GM10248 (cell line): Measurements from ENCODE around the gene PDCD7.
"Not testable (repeated sequence)": the region's sequence is repeated elsewhere in the genome, so short reads cannot be mapped to it uniquely, and the experiment has no call there.

Experiments used
- CTCF ChIA-PET: fragments of 300-600 bp; sonication (Branson Sonifier 250); formaldehyde crosslinking; extraction: SDS; loops from one replicate; lab custom pipeline; 2021; ENCODE audit warnings: antibody characterized with exemption; lab: Yijun Ruan, JAX
- POLR2A ChIA-PET: fragments of 350-650 bp; sonication (Branson Sonifier 250); formaldehyde crosslinking; extraction: SDS; loops from one replicate; lab custom pipeline; 2020; ENCODE audit warnings: antibody characterized with exemption; lab: Yijun Ruan, JAX
- DNase-seq: peaks from one replicate; pipeline ENCODE4 v3.0.0; 2012; ENCODE audit errors: extremely low spot score
- TF ChIP-seq, protein P1 (sequence below): IDR thresholded peaks from 2 replicates; pipeline ENCODE4 v1.5.1; 2012; ENCODE audit warnings: mild to moderate bottlenecking, low read depth; ENCODE audit errors: extremely low read depth, missing control alignments, control extremely low read depth

PDCD7 gene

DNA sequence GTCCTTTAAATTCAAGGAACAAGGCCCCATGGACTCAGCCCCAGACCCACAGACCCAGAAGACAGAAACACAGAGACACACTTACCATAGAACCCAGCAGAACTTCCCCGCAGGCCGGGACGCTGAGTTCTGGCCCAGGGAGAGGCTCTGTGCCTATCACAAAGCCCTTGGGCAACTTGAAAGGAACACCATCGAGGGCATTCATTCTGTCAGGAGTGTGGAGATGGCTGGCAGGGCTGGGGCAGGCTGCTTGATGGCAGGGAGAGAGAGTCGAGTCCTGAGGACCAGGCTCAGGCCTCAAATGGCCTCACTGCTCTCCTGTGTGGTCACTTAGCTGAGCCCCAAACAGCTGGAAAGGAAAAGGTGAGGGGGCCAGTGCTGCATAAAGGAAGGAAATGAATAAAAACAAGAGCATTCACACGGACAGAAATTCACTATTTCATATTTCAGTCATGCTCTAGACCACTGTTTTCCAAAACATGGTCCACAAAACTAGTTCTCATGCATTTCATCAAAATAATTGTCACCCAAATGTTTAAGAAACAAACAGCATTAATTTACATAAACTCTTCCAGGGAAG is 27.5 kb downstream of the PDCD7 start:
- ChIA-PET CTCF (interaction anchor here (1.0 to 1.4 kb wide), 3 partner anchors 8 to 72 kb away, joined by 3 to 4 read pairs (median 3); no protein-coding TSS in a partner anchor), POLR2A (no interaction called here)
- TF ChIP-seq, protein P1, sequence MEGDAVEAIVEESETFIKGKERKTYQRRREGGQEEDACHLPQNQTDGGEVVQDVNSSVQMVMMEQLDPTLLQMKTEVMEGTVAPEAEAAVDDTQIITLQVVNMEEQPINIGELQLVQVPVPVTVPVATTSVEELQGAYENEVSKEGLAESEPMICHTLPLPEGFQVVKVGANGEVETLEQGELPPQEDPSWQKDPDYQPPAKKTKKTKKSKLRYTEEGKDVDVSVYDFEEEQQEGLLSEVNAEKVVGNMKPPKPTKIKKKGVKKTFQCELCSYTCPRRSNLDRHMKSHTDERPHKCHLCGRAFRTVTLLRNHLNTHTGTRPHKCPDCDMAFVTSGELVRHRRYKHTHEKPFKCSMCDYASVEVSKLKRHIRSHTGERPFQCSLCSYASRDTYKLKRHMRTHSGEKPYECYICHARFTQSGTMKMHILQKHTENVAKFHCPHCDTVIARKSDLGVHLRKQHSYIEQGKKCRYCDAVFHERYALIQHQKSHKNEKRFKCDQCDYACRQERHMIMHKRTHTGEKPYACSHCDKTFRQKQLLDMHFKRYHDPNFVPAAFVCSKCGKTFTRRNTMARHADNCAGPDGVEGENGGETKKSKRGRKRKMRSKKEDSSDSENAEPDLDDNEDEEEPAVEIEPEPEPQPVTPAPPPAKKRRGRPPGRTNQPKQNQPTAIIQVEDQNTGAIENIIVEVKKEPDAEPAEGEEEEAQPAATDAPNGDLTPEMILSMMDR, result no peak
- DNase-seq, result no peak

- no peak for DNase-seq
- CTCF ChIA-PET, result no interaction called here
- POLR2A ChIA-PET, result no interaction called here
- TF ChIP-seq, protein P1, result no peak
Measured at GRCh38 chr15:65105038-65105437, 28.6 kb downstream of the PDCD7 start.

- TF ChIP-seq, protein P1, result no peak
- ChIA-PET CTCF (interaction anchor here (0.7 to 3.5 kb wide), 7 partner anchors 11 to 69 kb away, joined by 3 to 35 read pairs (median 3); no protein-coding TSS in a partner anchor), POLR2A (no interaction called here)
- DNase-seq, result no peak
Measured at GRCh38 chr15:65102912-65103311, 30.7 kb downstream of the PDCD7 start.

GRCh38 chr15:65101891-65102708 is 31.5 kb downstream of the PDCD7 start:
- POLR2A ChIA-PET, result no interaction called here

DNA sequence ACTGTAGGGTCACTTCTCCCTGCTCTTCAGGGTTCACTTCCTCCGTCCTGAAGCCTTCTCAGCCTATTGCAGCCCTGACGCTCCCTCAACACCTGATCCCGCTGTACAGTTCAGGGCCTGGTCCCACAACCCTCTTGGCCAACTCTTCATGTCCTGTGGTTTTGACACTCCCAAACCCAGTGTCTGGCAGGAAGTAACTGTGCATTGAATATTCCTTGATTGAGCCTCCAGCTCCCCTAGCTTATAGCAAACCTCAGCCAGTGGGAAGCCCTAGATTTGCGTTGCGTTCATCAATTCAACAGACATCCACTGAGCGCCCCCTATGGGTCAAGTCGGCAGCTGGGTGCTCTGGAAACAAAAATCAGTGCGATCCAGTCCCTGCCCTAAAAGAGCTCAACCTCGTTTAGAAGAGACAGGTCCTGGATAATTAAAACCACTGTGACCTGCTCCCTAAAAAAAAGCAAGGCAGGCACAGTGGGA is 32.2 kb downstream of the PDCD7 start:
- TF ChIP-seq, protein P1, result peak; percentile 46
- ChIA-PET CTCF (interaction anchor here (0.8 to 3.5 kb wide), 16 partner anchors 9 to 452 kb away, joined by 3 to 35 read pairs (median 6); partner anchors contain the start of gene UBAP1L), POLR2A (no interaction called here)
- DNase-seq, result peak; percentile 69

More at GRCh38 chr15:65101891-65102708, 31.5 kb downstream of the PDCD7 start:
- CTCF ChIA-PET, result interaction anchor here (0.8 to 3.5 kb wide), 18 partner anchors 9 to 451 kb away, joined by 3 to 35 read pairs (median 4); partner anchors contain the start of gene UBAP1L
- TF ChIP-seq, protein P1, result no peak
- no peak for DNase-seq

DNA sequence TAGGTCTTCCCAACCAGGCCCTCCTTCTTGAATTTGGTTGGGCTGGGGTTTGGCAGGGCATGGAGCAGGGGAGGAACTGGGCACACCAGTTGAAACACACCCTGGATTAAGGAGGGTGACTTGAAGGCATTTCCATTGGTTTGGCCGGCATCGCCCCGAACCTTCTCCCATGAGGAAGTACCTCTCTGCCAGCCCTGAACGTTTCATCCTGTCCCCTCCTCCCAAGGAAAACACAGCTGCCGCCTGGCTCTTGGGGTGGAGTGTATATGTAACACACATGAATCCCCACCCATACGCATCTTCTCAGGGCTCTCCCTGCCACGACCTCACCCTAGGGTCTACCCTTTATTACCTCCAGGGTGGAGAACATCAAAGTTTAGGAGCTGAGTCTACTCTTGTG is 33.2 kb downstream of the PDCD7 start:
- POLR2A ChIA-PET, result no interaction called here
- no peak for DNase-seq
- TF ChIP-seq, protein P1, result no peak
- CTCF ChIA-PET, result interaction anchor here (1.5 to 3.5 kb wide), 6 partner anchors 10 to 46 kb away, joined by 4 to 35 read pairs (median 10); partner anchors contain the start of gene UBAP1L

GRCh38 chr15:65099801-65100200 is 33.8 kb downstream of the PDCD7 start:
- CTCF ChIA-PET, result interaction anchor here (1.3 to 2.3 kb wide), 4 partner anchors 9 to 38 kb away, joined by 3 to 8 read pairs (median 6); partner anchors contain the start of gene UBAP1L
- POLR2A ChIA-PET, DNase-seq: not testable (repeated sequence)
